Cerebellar cortex (tissue), 1 donor: ENCODE measurements around the gene MT1F.
A peak's percentile ranks its signal among the peaks of the same experiment; 100 is the strongest.
"Not testable (repeated sequence)": the region's sequence is repeated elsewhere in the genome, so short reads cannot be mapped to it uniquely, and the experiment has no call there.

Experiments
- DNase-seq: peaks from one replicate; pipeline ENCODE4 v3.0.0-alpha.2; 2015; ENCODE audit warnings: low spot score

MT1F gene

DNA sequence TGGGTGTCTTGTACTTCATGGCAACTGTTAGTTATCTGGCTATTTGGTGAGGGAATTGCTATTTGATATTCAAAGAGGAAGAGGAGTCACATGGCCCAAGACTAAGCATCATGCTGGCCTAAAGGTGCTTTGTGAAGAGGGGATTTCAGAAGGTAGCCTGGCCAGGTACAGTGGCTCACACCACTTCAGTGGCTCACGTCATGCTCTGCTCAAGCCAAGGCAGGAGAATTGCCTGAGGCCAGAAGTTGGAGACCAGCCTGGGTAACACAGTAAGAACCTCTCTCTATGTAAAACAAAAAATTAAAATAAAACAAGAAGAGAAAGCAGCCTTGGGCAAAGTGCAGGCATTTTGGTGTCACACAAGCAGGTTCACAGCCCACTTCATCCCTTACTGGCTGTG is 12.4 kb upstream of the MT1F start:
- no peak for DNase-seq

- no peak for DNase-seq
Measured at GRCh38 chr16:56645838-56646237, 11.9 kb upstream of the MT1F start.

DNA sequence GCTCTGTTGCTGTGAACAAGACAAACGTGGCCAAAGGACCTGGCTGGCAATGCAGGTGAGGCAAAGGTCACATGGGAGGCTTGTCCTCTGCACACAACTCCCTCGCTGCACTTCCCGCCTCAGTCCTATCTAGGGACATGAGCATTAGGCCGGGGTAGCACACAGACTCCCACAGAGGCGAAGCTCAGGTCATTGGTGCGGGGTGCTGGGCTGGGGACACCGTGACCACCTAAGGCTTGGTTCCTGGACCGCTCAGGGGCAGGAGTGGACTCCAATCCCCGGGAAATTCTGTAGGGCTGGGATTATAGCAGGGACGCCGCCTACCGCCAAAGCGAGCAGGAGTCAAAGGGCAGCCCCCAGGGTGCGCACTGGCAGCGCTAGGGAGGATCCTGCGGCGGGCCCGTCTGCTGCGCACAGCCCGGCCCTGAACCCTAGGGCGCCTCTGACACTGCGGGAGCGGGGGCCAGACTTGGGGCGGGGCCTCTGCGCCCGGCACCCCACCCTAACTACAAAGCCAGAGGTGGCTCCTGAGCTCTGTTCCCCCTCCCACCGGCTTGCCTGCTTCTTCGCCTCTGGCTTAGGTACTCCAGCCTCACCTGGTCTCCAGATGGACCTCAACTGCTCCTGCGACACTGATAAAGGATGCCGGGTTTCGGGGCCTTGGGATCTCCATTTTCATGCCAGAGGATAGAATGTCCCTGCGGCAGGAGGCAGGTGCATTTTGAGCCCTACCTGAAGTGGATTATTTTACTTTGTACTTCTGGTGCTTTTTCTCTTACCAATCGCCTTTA is 9.9 kb upstream of the MT1F start:
- DNase-seq, result no peak

DNA sequence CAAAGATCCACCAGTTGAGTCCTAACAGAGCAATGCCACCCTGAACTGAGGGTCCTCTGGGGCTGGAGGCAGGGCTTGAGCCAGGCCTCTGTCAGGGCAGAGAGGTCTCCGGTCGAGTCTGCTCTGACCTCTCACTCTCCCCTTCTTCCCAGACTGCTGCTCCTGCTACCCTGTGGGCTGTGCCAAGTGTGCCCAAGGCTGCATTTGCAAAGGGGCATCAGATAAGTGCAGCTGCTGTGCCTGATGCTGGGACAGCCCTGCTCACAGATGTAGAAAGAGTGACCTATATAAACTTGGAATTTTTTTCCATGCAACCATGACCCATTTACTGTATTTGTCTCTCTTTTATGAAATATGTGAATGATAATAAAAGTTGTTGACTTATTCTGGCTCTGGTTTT is 8.5 kb upstream of the MT1F start:
- no peak for DNase-seq

DNA sequence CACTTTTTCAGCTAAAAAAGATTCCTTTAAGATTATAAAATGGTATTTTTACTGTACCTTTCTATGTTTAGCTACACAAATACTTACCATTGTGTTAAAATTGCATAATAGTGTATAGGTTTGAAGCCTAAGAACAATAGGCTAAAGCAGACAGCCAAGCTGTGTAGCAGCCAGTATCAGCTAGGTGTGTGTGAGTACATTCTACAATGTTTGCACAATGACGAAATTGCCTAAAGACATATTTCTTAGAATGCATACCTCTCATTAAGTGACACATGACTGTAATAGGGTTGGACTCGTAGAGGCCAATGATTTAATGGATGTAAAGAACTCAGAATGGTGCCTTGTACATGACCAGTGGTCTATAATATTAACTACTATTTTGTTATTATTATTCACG is 7.9 kb upstream of the MT1F start:
- DNase-seq, result no peak

- DNase-seq, result no peak
Measured at GRCh38 chr16:56651586-56651985, 6.2 kb upstream of the MT1F start, which contains the start of gene MT1B. TSS of gene MT1B (plus strand) at chr16:56651886. CDS start at chr16:56651954, 68 bp downstream.

- DNase-seq, result no peak
Measured at GRCh38 chr16:56652600-56652999, 5.2 kb upstream of the MT1F start.

DNA sequence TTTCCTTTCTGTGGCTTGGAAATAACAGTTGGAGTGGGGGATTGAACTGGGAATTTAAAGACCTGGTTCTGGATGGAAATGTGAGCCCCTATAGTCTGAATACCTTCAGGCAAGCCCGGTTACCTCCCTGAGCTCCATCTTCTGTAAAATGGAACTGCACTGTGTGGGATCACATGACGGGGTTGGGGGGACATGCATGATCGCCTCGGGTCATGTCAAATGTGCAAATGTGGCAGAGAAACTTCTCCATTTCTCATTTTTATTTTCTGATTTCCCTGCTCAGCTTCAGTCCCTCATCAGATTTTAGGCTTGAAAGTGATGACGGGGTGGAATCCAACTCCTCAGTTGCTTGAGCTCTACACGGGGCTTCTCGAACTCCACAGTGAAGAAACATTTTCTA is 4.5 kb upstream of the MT1F start:
- no peak for DNase-seq

GRCh38 chr16:56658327-56658875 is 642 bp downstream of the MT1F start:
- no peak for DNase-seq

GRCh38 chr16:56662357-56663354 is 4.9 kb downstream of the MT1F start:
- peak; percentile 21 for DNase-seq

GRCh38 chr16:56664506-56664905 is 6.7 kb downstream of the MT1F start:
- DNase-seq, result no peak

- DNase-seq, result not testable (repeated sequence)
Measured at GRCh38 chr16:56665286-56666261, 7.8 kb downstream of the MT1F start.

- DNase-seq, result no peak
Measured at GRCh38 chr16:56667581-56668571, 10.1 kb downstream of the MT1F start, which contains the start of gene MT1G. TSS of gene MT1G (minus strand) at chr16:56668065. CDS start at chr16:56667993, 72 bp downstream.

- DNase-seq, result no peak
Measured at GRCh38 chr16:56669005-56669839, 11.5 kb downstream of the MT1F start, which contains the start of gene MT1H. TSS of gene MT1H (plus strand) at chr16:56669814. CDS start at chr16:56669885, 71 bp downstream.

- DNase-seq, result no peak
Measured at GRCh38 chr16:56669840-56670619, 12.3 kb downstream of the MT1F start.

- no peak for DNase-seq
Measured at GRCh38 chr16:56670620-56670934, 12.8 kb downstream of the MT1F start.

DNA sequence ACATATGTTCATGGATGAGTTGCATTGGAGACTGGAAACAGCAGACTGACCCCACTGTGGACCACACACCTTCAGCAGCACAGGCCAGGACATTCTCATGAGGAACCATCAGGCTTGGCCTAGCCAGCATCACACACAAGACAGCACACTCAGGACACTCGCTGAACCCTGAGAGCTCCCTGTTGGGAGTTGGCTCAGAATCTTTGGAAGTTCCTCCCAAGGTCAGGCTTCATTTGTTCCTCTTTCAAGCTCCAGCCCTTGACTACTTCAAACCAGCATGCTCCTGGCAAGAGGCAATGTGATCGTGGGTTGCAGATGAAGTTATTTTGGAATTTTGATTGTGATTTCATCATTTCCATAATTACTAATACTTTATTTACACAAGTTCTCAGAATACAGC is 13.9 kb downstream of the MT1F start:
- not testable (repeated sequence) for DNase-seq

DNA sequence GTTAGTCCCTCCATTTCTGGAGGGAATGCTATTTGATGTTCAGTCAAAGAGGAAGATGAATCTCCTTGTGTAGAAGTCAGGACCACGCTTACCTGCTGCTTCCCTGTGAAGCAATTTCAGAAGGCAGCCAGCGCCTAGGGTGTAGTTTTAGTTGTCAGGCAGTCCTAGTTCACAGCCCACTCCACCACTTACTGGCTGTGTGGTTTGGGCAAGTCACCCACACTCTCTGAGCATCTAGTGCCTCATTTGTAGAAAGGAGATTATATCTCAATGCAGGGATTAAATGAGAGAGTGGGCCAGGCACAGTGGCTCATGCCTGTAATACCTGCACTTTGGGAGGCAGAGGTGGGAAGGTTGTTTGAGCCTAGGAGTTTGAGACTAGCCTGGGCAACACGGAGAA is 14.4 kb downstream of the MT1F start:
- not testable (repeated sequence) for DNase-seq
